GM18907 (cell line): ENCODE results near the gene INMT.
A peak's percentile ranks its signal among the peaks of the same experiment; 100 is the strongest.

Source experiments
- ATAC-seq: cut with Tn5 transposase; IDR thresholded peaks from one replicate; pipeline ENCODE4 v1.9.1; 2021; ENCODE audit warnings: mild to moderate bottlenecking, moderate library complexity; ENCODE audit not compliant: unreplicated experiment

INMT gene

GRCh38 chr7:30727061-30727945 lies 24.6 kb upstream of the INMT start:
- ATAC-seq, result peak; percentile 66

- ATAC-seq, result no peak
Observed at GRCh38 chr7:30728591-30729100, 23.3 kb upstream of the INMT start.

GRCh38 chr7:30729642-30730041 lies 22.3 kb upstream of the INMT start:
- ATAC-seq, result no peak

GRCh38 chr7:30730097-30730496 lies 21.8 kb upstream of the INMT start:
- ATAC-seq, result no peak

GRCh38 chr7:30730996-30731395 lies 20.9 kb upstream of the INMT start:
- ATAC-seq, result no peak

GRCh38 chr7:30731581-30731980 lies 20.4 kb upstream of the INMT start:
- ATAC-seq, result no peak

GRCh38 chr7:30732606-30733005 lies 19.3 kb upstream of the INMT start:
- ATAC-seq, result no peak

- no peak for ATAC-seq
Observed at GRCh38 chr7:30733216-30733615, 18.7 kb upstream of the INMT start.

- ATAC-seq, result no peak
Observed at GRCh38 chr7:30733691-30734090, 18.2 kb upstream of the INMT start.

- ATAC-seq, result no peak
Observed at GRCh38 chr7:30734497-30734896, 17.4 kb upstream of the INMT start.

- ATAC-seq, result no peak
Observed at GRCh38 chr7:30735631-30736030, 16.3 kb upstream of the INMT start.

- no peak for ATAC-seq
Observed at GRCh38 chr7:30736291-30736690, 15.6 kb upstream of the INMT start.

GRCh38 chr7:30738026-30738915 lies 13.7 kb upstream of the INMT start:
- ATAC-seq, result no peak

- no peak for ATAC-seq
Observed at GRCh38 chr7:30739691-30740090, 12.2 kb upstream of the INMT start.

- ATAC-seq, result peak; percentile 78
Observed at GRCh38 chr7:30740417-30741181, 11.3 kb upstream of the INMT start.

GRCh38 chr7:30741289-30741688 lies 10.6 kb upstream of the INMT start:
- no peak for ATAC-seq

- no peak for ATAC-seq
Observed at GRCh38 chr7:30743371-30744074, 8.4 kb upstream of the INMT start.

- no peak for ATAC-seq
Observed at GRCh38 chr7:30744075-30744417, 7.9 kb upstream of the INMT start.

- no peak for ATAC-seq
Observed at GRCh38 chr7:30745261-30745941, 6.5 kb upstream of the INMT start.

- no peak for ATAC-seq
Observed at GRCh38 chr7:30750010-30750409, 1.9 kb upstream of the INMT start.
